HG02885 (cell line): Measurements from ENCODE around the gene MPP3.
"Not testable (repeated sequence)": the region's sequence is repeated elsewhere in the genome, so short reads cannot be mapped to it uniquely, and the experiment has no call there.

Experiments used
- ATAC-seq: cut with Tn5 transposase; IDR thresholded peaks from one replicate; pipeline ENCODE4 v1.9.1; 2021; ENCODE audit warnings: mild to moderate bottlenecking; ENCODE audit not compliant: unreplicated experiment, poor library complexity

Gene MPP3

DNA sequence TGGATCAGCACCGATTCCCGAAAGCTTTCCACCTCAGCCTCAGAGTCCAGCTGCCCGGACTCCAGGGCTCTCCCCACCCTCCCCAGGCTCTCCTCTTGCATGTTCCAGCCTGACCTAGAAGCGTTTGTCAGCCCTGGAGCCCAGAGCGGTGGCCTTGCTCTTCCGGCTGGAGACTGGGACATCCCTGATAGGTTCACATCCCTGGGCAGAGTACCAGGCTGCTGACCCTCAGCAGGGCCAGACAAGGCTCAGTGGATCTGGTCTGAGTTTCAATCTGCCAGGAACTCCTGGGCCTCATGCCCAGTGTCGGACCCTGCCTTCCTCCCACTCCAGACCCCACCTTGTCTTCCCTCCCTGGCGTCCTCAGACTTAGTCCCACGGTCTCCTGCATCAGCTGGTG, 29.0 kb upstream of the MPP3 start:
- no peak for ATAC-seq

DNA sequence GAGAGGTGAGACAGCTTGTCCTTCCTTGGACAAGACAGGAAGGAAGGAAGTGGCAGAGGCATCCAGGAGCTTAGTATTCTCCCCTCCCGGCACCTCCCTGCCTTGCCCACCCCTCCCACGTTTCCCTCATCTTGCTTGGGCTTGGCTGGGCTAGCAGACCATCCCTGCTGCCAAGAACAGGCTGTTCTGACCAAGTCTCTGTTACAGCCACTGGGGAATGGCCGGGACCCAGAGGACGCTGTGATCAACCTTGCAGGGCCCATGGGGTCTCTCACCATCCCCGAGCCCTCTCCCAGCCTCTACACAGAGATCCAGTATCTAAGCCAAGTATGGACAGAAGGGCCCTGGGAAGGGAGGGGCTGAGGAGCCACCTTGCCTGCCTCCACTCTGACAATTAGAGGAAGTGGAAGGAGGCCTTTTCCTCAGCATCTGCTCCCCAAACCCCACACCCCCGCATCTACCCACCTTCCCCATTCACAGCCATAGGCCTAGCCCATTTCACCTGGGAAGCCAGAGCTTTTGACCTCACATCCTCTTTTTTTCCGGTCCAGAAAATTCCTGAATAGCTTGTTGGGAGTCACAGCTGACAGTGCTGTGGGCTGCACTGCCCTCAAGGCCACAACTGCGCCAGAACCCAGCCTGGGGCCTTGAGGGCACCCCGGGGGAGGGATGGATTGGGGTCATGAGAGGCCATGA, 28.1 kb upstream of the MPP3 start:
- no peak for ATAC-seq

DNA sequence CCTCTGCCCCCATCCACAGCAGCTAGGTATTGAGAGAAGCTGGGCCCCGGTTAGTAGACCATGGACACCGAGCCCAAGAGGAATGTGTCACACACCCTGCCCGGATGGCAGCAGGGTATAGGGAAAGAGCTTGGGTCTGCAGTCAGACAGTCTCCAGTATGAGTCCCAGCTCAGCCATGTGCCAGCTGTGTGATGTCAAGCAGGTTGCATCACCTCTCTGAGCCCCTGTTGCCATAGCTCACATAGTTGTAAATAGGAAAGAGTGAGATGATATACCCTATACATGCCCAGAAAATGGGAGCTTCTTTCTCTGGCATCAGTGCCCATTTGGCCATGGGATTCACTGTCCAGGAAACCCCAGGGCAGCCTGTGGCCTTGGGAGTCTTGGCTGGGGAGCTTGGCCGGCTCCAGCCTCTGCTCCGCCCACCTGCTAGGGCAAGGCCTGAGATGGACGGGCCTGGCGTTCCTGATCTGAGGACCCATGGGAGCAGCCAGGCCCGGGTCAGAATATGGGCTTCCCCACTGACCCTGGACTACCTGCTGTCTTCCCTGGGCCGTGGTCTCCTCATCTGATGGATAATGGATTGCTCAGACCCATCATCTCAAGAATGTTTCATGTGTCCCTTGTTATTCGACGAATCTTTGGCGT, 27.3 kb upstream of the MPP3 start:
- ATAC-seq, result no peak

DNA sequence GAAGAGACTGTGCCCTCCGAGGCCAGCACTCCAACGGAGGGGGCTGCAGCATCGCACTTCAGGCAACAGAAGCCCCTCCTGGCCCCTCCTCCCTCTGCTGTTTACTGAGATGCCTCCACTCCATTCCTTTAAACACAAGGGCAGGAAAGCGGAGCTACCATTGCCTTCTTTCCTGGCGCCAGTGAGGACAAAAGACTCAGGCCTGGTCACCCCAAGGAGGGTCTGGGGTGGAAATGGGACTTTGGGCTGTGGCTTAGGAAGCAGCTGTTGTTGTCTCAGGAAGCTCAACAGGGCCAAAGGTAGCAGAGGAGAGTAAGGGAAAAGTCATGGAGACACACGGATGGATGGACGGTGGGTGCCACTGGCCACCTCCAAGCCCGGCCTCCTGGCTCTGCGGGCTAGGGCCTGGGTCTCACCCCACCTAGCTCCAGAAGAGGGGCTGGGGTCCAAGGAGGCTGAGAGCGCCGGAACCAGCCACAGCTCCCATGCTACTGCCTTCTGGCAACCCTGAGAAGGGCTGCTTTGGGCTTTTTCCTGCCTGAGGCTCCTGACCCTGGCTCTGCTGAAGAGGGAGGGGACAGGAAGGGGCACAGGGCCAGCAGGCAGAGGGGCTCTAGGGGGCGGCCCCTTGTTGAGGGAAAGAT, 25.1 kb upstream of the MPP3 start:
- ATAC-seq, result no peak

DNA sequence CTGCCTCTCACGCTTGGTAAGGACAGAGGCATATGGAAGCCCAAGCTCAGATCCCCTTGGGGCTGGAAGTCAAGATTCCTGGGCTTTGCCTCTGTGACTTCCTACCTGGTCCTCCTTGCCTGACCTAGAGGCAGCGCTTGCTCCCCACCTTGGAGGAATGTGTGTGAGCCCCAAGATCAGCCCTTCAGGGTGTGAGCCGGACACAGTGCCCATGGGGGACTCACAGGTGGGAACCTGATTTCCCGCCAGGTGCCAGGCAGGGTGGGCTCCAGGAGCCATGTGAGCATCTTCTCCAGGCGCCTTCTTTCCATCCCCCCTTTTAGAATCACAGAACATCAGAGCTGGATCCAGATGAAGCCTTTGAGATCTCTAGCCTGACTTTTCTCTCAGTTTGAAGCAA, 24.2 kb upstream of the MPP3 start:
- no peak for ATAC-seq

DNA sequence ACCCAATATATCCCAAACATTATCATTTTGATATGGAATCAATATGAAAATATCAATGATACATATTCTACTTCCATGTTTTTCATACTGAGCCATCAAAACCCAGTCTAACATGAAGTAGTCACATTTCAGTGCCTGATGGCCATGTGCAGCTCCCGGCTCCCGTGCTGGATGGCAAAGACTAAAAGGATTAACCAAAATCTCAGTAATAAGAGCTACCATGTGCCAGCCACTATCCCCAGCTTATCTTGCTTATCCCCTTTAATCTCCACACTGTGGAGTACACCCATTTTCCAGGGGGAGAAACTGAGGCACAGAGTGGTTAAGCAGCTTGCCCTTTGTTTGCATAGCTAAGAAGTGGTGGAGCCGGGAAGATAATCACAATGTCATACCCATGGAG, 23.2 kb upstream of the MPP3 start:
- no peak for ATAC-seq

DNA sequence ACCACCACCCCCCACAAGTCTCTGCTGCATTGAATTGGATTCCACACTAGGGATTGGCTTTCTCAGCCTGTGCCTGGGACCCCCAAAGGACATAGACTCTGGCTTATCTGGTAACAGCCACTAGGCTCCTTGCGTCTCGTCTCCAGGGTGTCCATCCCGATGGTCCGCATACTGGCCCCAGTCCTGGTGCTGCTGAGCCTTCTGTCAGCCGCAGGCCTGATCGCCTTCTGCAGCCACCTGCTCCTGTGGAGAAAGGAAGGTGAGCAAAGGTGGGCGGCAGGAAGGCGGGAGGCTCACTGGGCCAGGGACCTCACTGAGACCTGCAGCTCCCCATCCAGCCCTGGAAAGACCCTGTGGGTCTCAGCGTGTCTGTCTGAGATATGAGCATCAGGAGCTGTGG, 22.1 kb upstream of the MPP3 start:
- no peak for ATAC-seq

DNA sequence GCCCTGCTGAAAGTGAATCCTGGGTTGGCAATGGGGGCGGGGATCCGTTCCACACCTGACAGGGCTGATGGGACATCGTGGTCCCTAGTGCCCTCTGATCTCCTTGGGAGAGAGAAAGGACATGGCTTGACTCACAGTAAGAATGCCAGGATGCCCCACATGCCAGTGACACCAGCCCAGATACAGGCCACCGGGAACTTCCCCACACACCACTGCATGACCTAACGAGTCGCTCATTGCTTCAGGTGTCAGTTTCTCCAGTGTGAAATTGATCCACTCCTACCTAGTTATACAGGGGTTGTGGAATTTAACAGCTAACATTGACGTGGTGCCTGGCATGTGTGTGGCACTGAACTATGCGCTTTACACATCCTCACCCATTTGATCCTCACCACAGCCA, 21.6 kb upstream of the MPP3 start:
- no peak for ATAC-seq

DNA sequence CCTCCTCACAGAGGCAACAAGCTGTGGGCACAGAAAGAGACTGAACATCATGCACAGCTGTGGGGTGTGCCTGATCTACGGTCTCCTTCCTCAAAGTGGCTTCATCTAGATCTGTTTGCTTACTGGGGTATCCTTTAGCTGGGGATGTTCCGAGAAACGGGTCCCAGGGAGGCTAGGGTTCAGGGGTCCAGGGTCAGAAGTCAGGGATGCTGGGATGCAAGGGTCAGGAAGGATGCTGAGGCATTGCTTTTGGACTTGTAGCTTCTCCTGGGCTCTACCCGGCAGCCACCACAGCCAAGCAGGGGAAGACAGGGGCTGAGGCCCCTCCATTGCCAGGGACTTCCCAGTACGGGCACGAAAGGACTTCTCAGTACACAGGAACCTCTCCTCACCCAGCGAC, 20.6 kb upstream of the MPP3 start:
- ATAC-seq, result no peak

DNA sequence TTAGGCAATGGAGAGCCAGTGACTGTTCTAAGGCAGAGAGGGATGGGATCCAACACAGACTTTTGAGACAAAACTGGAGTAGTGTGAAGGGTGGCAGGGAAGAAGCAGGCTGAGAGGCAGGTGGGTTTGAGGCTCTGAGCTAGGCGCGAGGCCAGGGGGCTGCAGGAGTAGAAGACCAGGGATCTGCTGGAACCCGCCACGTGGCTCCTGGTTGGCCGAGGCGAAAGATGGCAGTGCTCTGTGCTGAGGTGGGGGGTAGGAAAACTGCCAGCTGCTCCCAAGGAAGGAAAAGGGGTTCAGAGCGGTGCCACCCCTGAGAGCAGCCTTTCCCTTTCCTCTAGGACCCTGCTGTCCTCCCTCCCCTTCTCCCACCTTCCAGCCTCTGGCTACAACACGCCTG, 19.6 kb upstream of the MPP3 start:
- ATAC-seq, result no peak

DNA sequence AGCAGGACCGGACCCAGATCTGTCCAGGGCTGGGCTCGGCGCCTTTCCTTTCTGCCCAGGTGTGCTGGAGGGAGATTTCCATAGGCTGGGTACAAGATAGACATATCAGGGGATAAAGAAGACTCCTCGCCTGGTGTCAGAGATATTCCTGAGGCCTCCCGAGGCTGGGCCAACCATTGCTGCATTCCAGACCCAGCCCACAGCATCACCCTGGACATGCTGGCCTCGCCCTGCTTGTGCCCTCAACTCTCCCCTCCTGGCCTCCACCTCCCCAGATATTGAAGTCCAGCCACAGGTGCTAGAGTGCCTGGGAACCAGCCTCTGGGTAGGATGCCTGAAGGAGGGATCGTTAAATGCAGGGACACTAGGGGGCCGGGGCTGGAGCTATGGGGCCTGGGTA, 16.2 kb upstream of the MPP3 start:
- ATAC-seq, result no peak

DNA sequence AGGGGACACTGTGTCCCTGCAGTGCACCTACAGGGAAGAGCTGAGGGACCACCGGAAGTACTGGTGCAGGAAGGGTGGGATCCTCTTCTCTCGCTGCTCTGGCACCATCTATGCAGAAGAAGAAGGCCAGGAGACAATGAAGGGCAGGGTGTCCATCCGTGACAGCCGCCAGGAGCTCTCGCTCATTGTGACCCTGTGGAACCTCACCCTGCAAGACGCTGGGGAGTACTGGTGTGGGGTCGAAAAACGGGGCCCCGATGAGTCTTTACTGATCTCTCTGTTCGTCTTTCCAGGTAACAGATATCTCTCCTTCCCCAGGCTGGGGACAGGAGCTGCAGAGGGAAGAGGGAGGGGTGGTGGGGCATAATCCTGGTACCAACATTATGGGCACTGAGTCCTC, 15.7 kb upstream of the MPP3 start:
- no peak for ATAC-seq

DNA sequence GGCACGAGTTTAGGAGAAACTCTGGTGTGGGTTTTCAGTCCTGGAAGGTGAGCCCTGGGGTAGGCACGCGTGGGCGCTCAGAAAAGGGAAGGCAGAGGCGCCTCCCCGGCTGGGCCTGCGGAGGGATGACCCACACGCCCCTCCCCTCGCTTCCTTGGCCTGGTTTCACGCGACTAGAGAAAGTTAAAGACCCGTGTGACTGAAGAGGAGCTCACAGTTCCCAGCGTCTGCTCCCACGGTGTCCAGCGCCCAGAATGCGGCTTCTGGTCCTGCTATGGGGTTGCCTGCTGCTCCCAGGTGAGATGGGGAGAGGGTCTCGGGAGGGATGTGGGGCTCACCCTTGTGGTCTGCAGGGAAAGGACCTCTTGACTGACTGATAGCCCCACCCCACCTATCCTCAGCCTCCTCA, 14.0 kb upstream of the MPP3 start, which contains the start of gene CD300LG:
TSS of gene CD300LG (plus strand) at position 214 of the 409 bp plus-strand sequence. CDS start at position 255, 41 bp downstream.
- ATAC-seq, result no peak

DNA sequence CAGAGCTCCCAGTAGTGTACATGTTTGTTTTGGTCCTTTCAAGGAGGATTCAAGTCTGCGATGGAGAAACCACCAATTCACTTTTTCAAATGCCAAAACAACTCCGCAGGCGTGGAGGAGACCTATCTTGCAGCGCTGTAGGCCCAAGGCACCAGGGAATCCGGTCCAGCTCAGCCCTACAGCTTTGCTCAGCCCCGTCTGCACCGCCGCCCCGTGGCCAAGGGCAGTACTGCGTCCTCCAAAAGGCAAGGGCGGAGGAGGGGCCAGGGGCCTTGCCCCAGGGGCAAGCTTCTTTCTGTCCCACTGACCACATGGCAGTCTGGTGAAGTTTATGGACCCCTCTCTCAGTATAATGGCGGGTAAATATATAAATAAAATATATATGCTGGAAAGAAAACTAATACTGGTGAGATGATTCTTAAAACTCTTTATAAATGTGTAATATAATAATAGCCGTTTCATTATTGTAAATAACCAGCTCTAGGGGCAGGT, 13.3 kb upstream of the MPP3 start:
- ATAC-seq, result no peak

DNA sequence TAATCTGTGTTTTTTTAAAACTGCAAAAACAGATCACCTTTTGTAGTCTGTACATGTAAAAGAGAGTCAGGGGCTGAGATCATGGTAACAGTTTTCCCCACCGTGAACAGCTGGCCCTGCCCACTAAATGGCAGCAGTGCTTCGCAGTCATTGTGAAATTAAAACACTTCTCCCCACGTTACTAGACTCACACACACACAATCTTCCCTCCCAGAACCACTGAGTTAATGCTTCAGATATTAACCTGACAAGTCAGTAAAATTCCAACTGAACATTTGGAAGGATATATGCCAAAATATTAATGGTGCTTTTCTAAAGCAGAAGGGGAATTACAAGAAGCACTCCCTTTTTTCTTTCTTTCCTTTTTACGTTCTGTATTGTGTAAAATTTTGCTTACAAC, 12.8 kb upstream of the MPP3 start:
- ATAC-seq, result no peak

DNA sequence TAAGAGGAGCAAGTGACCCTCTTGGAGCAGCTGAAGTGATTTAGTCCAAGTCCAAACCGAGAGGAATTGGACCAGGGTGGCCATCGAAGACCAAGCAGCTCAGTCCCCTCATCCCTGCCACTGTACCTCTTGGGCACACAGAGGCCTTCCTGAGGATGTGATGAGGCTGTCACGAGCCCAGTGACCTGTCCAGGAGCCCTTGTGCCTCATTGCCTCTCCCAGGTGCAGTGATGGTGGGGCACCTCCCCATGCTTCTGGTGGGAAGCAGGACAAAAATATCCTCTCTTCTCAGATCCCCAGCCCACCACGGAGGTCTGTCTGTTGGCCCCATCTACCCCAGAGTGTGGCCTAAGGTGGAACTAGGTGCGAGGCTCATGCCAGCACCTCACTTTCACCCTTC, 11.3 kb upstream of the MPP3 start:
- ATAC-seq, result no peak

DNA sequence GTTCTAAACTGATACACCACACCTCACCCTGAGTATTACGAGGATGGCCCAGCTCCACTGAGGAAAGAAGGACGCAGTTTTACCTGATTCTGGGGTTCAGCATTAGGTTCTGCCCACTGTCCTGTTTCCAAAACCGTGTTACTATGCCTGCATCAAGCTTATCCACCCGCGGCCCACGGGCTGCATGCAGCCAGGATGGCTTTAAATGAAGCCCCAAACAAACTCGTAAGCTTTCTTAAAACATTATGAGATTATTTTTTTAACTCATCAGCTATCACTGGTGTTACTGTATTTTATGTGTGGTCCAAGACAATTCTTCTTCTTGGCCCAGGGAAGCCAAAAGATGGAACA, 10.0 kb upstream of the MPP3 start:
- ATAC-seq, result no peak

DNA sequence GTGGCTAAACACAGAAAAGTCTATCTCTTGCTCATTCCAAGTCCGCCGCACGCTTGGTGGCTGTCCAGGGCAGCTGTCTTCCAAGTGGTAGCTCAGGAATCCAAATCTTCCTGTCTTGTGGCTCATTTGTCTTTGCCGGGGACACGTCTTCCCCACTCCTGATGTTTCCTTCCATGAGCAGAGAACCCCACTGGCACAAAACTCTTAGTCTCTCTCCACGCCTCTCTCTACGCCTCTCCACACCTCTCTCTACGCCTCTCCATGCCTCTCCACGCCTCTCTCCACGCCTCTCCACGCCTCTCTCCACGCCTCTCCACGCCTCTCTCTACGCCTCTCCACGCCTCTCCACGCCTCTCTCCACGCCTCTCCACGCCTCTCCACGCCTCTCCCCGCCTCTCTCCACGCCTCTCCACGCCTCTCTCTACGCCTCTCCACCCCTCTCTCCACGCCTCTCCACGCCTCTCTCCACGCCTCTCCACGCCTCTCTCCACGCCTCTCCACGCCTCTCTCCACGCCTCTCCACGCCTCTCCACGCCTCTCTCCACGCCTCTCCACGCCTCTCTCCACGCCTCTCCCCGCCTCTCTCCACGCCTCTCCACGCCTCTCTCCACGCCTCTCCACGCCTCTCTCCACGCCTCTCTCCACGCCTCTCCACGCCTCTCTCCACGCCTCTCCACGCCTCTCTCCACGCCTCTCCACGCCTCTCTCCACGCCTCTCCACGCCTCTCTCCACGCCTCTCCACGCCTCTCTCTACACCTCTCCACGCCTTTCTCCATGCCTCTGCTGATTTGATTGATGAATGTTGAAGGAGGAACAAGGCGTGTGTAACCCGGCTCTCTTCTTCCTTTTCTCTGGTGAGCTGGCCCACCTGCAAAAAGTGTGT, 9.4 kb upstream of the MPP3 start:
- not testable (repeated sequence) for ATAC-seq

DNA sequence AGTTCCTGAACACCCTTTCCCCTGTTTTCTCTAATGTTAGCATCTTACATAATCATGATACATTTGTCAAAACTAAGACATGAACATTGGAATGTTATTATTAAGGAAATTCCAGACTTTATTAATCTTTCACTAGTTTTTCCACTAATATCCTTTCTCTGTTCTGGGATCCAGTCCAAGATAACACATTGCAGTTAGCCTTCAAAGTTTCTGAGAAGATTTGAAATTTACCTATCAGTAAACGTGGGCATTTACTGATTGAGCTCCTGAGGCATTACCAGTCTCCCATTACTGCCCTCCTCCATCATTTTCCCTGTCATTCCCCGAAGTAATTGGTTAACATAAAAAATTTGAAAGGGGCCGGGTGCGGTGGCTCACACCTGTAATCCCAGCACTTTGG, 8.3 kb upstream of the MPP3 start:
- no peak for ATAC-seq

DNA sequence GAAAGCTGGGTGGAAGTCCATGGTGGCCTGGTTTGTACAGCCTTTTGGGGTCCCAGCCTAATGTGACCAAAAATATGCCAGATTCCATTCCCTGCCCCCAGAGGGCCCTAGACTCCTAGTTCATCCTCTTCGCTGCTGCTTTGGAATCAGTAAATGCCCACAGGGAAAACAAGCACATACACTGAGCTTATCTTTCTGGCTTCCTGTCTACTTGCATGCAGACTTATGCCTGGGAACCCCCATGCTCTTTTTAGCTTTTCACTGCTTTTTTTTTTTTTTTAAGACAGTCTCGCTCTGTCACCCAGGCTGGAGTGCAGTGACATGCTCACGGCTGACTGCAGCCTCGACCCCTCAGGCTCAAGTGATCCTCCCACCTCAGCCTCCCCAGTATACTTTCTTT, 7.9 kb upstream of the MPP3 start:
- no peak for ATAC-seq

DNA sequence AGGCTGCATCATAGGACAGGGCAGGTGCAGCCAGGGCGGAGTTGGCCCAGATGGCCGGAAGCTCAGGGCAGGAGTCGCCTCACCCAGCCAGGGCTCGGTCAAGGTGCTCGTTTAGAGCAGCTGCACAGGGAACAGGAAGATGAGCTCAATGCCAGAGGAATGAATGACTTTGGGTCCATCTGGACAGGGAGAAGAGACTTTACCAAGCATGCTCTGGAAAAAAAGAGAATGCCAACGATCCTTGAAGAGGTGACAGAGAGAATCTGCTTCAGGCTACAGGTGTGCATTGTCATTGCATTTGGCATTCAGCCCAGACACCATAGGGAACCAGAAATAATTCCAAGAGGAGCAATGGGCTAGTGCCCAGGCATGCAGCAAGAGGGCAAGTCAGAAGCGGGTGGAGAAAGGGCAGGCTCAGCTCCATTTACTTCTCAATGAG, 6.7 kb upstream of the MPP3 start:
- no peak for ATAC-seq
